GM04503 (cell line): ENCODE measurements around the gene ING2.

Experiments used
- DNase-seq: peaks from one replicate; pipeline ENCODE4 v3.0.0-alpha.2; 2012; ENCODE audit warnings: low read depth

ING2 gene

GRCh38 chr4:183499389-183499788 is 5.5 kb upstream of the ING2 start:
- no peak for DNase-seq

- DNase-seq, result no peak
These were observed 5.1 kb upstream of the ING2 start for GRCh38 chr4:183499801-183500200.

- no peak for DNase-seq
These were observed 1.3 kb upstream of the ING2 start for GRCh38 chr4:183503497-183504063.

- DNase-seq, result peak; percentile 85
These were observed 561 bp upstream of the ING2 start for GRCh38 chr4:183504064-183504929.

GRCh38 chr4:183505611-183506388 is 942 bp downstream of the ING2 start:
- DNase-seq, result no peak

GRCh38 chr4:183506389-183506735 is 1.5 kb downstream of the ING2 start:
- DNase-seq, result no peak

GRCh38 chr4:183507925-183508696 is 3.3 kb downstream of the ING2 start:
- DNase-seq, result no peak

- DNase-seq, result no peak
These were observed 4.0 kb downstream of the ING2 start for GRCh38 chr4:183508697-183509335.

- DNase-seq, result no peak
These were observed 10.6 kb downstream of the ING2 start for GRCh38 chr4:183515411-183515810.

- no peak for DNase-seq
These were observed 12.3 kb downstream of the ING2 start for GRCh38 chr4:183517194-183517593.

GRCh38 chr4:183517781-183518180 is 12.9 kb downstream of the ING2 start:
- no peak for DNase-seq

GRCh38 chr4:183522821-183523220 is 18.0 kb downstream of the ING2 start:
- no peak for DNase-seq

- DNase-seq, result no peak
These were observed 22.5 kb downstream of the ING2 start for GRCh38 chr4:183527326-183527725.

GRCh38 chr4:183532821-183533220 is 28.0 kb downstream of the ING2 start:
- no peak for DNase-seq

GRCh38 chr4:183533698-183534097 is 28.8 kb downstream of the ING2 start:
- no peak for DNase-seq

GRCh38 chr4:183540410-183541009 is 35.7 kb downstream of the ING2 start:
- DNase-seq, result no peak

GRCh38 chr4:183541010-183541751 is 36.3 kb downstream of the ING2 start:
- DNase-seq, result no peak

- DNase-seq, result no peak
These were observed 36.8 kb downstream of the ING2 start for GRCh38 chr4:183541752-183542040.

- no peak for DNase-seq
These were observed 38.6 kb downstream of the ING2 start for GRCh38 chr4:183543435-183543834.

GRCh38 chr4:183544109-183544508 is 39.3 kb downstream of the ING2 start:
- DNase-seq, result no peak

GRCh38 chr4:183546376-183546775 is 41.5 kb downstream of the ING2 start:
- DNase-seq, result no peak
